ENCODE data around the gene KCNQ2.

GRCh38 chr20:63431944-63432343 is 40.5 kb downstream of the KCNQ2 start:
- TF ChIP-seq CTCF (IDR thresholded peaks at IDR 0.05 in 8 of 11, conservative IDR thresholded peaks at IDR 0.05 in 3 of 11) = no peak
- TF ChIP-seq POLR2AphosphoS5 (IDR thresholded peaks at IDR 0.05) = no peak
- no peak for TF ChIP-seq POLR2A (IDR thresholded peaks at IDR 0.05)

All from spleen (tissue), 7 donors.